Mucosa of descending colon (tissue), 3 donors: ENCODE data around the gene C5orf46. TPM values are rescaled to one million over a fixed set of nuclear protein-coding genes. Genes with fewer than 3 reads are reported as not detected.
"Not testable (repeated sequence)": the region's sequence is repeated elsewhere in the genome, so short reads cannot be mapped to it uniquely, and the experiment has no call there.

ENCODE experiments used
- ATAC-seq: fragments of 200-7000 bp; cut with Tn5 transposase; one replicate; pipeline ENCODE4 v1.9.1; 2020; ENCODE audit warnings: mild to moderate bottlenecking, moderate library complexity
- DNase-seq, 3 donors: peaks; one replicate each; pipeline ENCODE4 v3.0.0-alpha.2; 2020
- H3K36me3 ChIP-seq: fragments of 200-600 bp; one replicate; pipeline ENCODE4 v1.8.0; 2021; ENCODE audit warnings: low read depth, mild to moderate bottlenecking
- H3K4me1 ChIP-seq: fragments of 200-600 bp; one replicate; pipeline ENCODE4 v1.8.0; 2021; ENCODE audit warnings: low read depth, mild to moderate bottlenecking
- H3K4me3 ChIP-seq: fragments of 200-600 bp; one replicate; pipeline ENCODE4 v1.8.0; 2021; ENCODE audit warnings: mild to moderate bottlenecking
- H3K9me3 ChIP-seq: fragments of 200-600 bp; one replicate; pipeline ENCODE4 v1.8.0; 2021; ENCODE audit warnings: mild to moderate bottlenecking
- CTCF ChIP-seq: fragments of 200-600 bp; IDR thresholded peaks from one replicate; pipeline ENCODE4 v1.8.0; 2022; ENCODE audit warnings: antibody characterized with exemption, mild to moderate bottlenecking
- intact Hi-C, 2 donors: fragments of 100-400 bp; cut with DNase I in 1 of 2; cut with micrococcal nuclease in 1 of 2; formaldehyde crosslinking; loops; one replicate each; pipeline versions ENCODE4 v1.11.0 to v1.11.1; 2022; cut with DNase I, micrococcal nuclease
- long read RNA-seq, 2 donors: library from polyadenylated mRNA; unstranded; transcript quantifications; one replicate each; pipeline ENCODE4 v2.0.0, GENCODE V29; 2019 to 2021
- total RNA-seq, 3 donors: library from RNA; stranded (reverse); fragmentation: NEBNext Ultra II Directional in 2 of 3; extraction: Animal tissue kit (Norgen Biotek cat#: 25700) in 2 of 3; gene quantifications; one replicate each; pipeline versions ENCODE4 v1.2.1 to v1.2.4, GENCODE V29; 2021 to 2023
- donor health status: DM: no; HTN: no; CAD: no; lungs with moderate emphysema.
- donor health status: DM: no; HTN: no; CAD: no.
- donor health status: DM: no; HTN: yes; CAD: no.

Gene C5orf46
- total RNA-seq: not detected
- long read RNA-seq, donor 1: 0 reads
- long read RNA-seq, donor 2: 0 reads

GRCh38 chr5:147906326-147907095 lies at the start of gene C5orf46:
C5orf46 (minus strand) TSS chr5:147906538; CDS start chr5:147906501, 37 bp downstream.
- no peaks in the 10 kb centered on the region for H3K36me3 ChIP-seq
- no peak for ATAC-seq
- TF ChIP-seq CTCF: no peak
- intact Hi-C loops: no loop called here
- no peak within 1 kb of the TSS for H3K4me3 ChIP-seq
- no peak for DNase-seq
- H3K4me1 ChIP-seq: no peaks in the 10 kb centered on the region
- no peaks in the 10 kb centered on the region for H3K9me3 ChIP-seq

- no peak for ATAC-seq
- no peak for DNase-seq
- intact Hi-C loops: loop anchor here in 1 of 2 donors (10.0 kb wide), 1 partner anchor 170 kb away; no protein-coding TSS in a partner anchor
- Histone ChIP-seq H3K9me3 (no peaks in the 10 kb centered on the region), H3K4me3 (no peak overlapping the region), H3K36me3 (no peaks in the 10 kb centered on the region), H3K4me1 (no peaks in the 10 kb centered on the region)
- no peak for TF ChIP-seq CTCF
These were observed 48.6 kb upstream of the C5orf46 start for GRCh38 chr5:147954971-147955370.

DNA sequence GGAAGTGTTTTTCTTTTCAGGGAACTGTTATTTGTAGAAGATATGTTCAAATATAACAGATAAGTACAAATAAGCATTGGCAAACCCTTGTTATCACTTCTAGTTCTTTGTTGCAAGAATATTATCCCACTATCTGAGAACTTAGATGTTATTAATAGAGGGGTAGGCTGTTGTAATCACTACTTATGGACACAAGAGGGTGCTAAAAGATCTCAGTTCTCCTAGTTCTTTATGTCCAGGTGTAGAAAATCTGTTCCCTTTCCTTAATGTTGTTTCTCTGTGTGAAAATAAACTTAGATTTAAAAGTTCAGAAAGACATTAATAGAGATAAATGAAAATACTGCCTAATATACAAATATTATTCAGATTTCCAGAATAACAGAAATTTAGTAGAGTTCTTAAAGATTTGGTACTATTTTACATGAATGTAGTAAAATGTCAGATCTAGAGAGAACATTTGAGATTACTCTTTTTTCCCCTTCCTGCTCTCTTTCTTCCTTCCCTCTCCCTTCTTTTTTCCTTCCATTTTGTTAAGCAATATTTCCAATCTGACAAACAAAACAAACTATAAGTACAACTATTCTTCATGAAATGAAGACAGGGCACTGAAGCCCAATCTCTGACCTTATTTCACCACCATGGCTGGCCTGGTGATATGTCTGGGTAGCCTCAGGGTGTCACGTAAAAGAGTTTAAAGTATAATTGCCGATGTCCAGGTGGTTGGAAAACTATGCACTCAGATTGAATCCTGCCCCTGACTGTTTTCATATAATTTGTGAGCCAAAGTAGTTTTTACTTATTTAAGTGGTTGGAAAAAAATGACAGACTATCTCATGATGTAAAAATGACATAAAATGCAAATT lies 43.6 kb upstream of the C5orf46 start:
- no peak overlapping the region for H3K4me3 ChIP-seq
- peak; percentile 66 for ATAC-seq
- no peaks in the 10 kb centered on the region for H3K36me3 ChIP-seq
- H3K9me3 ChIP-seq: no peaks in the 10 kb centered on the region
- intact Hi-C loops: loop anchor here in 1 of 2 donors (10.0 kb wide), 1 partner anchor 175 kb away; no protein-coding TSS in a partner anchor
- no peak for DNase-seq
- H3K4me1 ChIP-seq: no peaks in the 10 kb centered on the region
- peak; percentile 41 for TF ChIP-seq CTCF

GRCh38 chr5:147946658-147947274 lies 40.4 kb upstream of the C5orf46 start:
- intact Hi-C loops, H3K36me3 ChIP-seq, DNase-seq, H3K4me1 ChIP-seq, H3K4me3 ChIP-seq, ATAC-seq, H3K9me3 ChIP-seq: not testable (repeated sequence)

- no peaks in the 10 kb centered on the region for H3K36me3 ChIP-seq
- intact Hi-C loops: loop anchor here in 1 of 2 donors (5.0 kb wide), 1 partner anchor 52 kb away; no protein-coding TSS in a partner anchor
- DNase-seq (no peak), ATAC-seq (no peak)
- no peaks in the 10 kb centered on the region for H3K4me1 ChIP-seq
- H3K9me3 ChIP-seq: no peaks in the 10 kb centered on the region
- H3K4me3 ChIP-seq: no peak overlapping the region
- TF ChIP-seq CTCF: no peak
These were observed 33.2 kb upstream of the C5orf46 start for GRCh38 chr5:147939431-147940114.
